Measurements from ENCODE around the gene LCE1B.

Gene LCE1B

DNA sequence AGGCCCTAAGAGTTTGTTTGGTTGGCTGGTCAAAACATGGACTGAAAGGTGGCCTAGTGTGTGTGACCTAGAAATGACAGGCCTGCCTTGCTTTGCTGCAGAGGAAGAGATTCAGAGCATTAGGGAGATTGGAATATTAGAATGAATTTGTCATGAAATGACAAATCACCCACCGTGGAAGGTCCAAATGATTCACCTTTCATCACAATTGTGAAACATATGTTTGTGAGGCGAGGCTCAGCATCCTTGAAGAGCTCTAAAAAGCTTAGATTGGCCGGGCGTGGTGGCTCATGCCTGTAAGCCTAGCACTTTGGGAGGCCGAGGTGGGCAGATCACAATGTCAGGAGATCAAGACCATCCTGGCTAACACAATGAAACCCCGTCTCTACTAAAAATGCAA, 5.5 kb downstream of the LCE1B start:
- H3K27ac ChIP-seq (ENCODE audit: low read depth, low read length): no peak overlapping the region
- no peaks in the 10 kb centered on the region for H3K79me2 ChIP-seq (ENCODE audit: insufficient read depth, low read length)
- no peaks in the 10 kb centered on the region for H3K9me2 ChIP-seq (replicated peaks; ENCODE audit: insufficient read depth, low read length)
- H3F3A ChIP-seq (ENCODE audit: insufficient read depth): no peaks in the 10 kb centered on the region
- H3K27me3 ChIP-seq (ENCODE audit: low read length): no peaks in the 10 kb centered on the region
- no peak overlapping the region for H3K4me2 ChIP-seq (ENCODE audit: low read depth, low read length, poor library complexity, severe bottlenecking)
- no peaks in the 10 kb centered on the region for H3K36me3 ChIP-seq (ENCODE audit: low read length)
- no peaks in the 10 kb centered on the region for H3K9me3 ChIP-seq (ENCODE audit: insufficient read depth, low read length)
- no peak overlapping the region for H2AFZ ChIP-seq (ENCODE audit: low read depth, low read length, severe bottlenecking)
- no peak overlapping the region for H3K9ac ChIP-seq (ENCODE audit: low read length)
- no peak overlapping the region for H3K4me3 ChIP-seq (ENCODE audit: insufficient read depth, low read length, poor library complexity, severe bottlenecking)
- no peaks in the 10 kb centered on the region for H4K20me1 ChIP-seq (ENCODE audit: low read depth, low read length)
- no peak for TF ChIP-seq EZH2phosphoT487 (conservative IDR thresholded peaks at IDR 0.05; ENCODE audit: low read length)
- TF ChIP-seq, protein P1, sequence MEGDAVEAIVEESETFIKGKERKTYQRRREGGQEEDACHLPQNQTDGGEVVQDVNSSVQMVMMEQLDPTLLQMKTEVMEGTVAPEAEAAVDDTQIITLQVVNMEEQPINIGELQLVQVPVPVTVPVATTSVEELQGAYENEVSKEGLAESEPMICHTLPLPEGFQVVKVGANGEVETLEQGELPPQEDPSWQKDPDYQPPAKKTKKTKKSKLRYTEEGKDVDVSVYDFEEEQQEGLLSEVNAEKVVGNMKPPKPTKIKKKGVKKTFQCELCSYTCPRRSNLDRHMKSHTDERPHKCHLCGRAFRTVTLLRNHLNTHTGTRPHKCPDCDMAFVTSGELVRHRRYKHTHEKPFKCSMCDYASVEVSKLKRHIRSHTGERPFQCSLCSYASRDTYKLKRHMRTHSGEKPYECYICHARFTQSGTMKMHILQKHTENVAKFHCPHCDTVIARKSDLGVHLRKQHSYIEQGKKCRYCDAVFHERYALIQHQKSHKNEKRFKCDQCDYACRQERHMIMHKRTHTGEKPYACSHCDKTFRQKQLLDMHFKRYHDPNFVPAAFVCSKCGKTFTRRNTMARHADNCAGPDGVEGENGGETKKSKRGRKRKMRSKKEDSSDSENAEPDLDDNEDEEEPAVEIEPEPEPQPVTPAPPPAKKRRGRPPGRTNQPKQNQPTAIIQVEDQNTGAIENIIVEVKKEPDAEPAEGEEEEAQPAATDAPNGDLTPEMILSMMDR (IDR thresholded peaks at IDR 0.05; ENCODE audit: insufficient read depth, low read length, poor library complexity, severe bottlenecking): no peak

- H3K79me2 ChIP-seq (ENCODE audit: insufficient read depth, low read length): no peaks in the 10 kb centered on the region
- H3K27me3 ChIP-seq (ENCODE audit: low read length): no peaks in the 10 kb centered on the region
- H3K4me2 ChIP-seq (ENCODE audit: low read depth, low read length, poor library complexity, severe bottlenecking): no peak overlapping the region
- no peak overlapping the region for H3K4me3 ChIP-seq (ENCODE audit: insufficient read depth, low read length, poor library complexity, severe bottlenecking)
- no peaks in the 10 kb centered on the region for H3F3A ChIP-seq (ENCODE audit: insufficient read depth)
- H3K27ac ChIP-seq (ENCODE audit: low read depth, low read length): no peak overlapping the region
- no peak overlapping the region for H3K9ac ChIP-seq (ENCODE audit: low read length)
- no peaks in the 10 kb centered on the region for H4K20me1 ChIP-seq (ENCODE audit: low read depth, low read length)
- TF ChIP-seq, protein P1 (IDR thresholded peaks at IDR 0.05; ENCODE audit: insufficient read depth, low read length, poor library complexity, severe bottlenecking): no peak
- TF ChIP-seq EZH2phosphoT487 (conservative IDR thresholded peaks at IDR 0.05; ENCODE audit: low read length): no peak
- no peak overlapping the region for H2AFZ ChIP-seq (ENCODE audit: low read depth, low read length, severe bottlenecking)
- no peaks in the 10 kb centered on the region for H3K9me2 ChIP-seq (replicated peaks; ENCODE audit: insufficient read depth, low read length)
- H3K36me3 ChIP-seq (ENCODE audit: low read length): no peaks in the 10 kb centered on the region
- H3K9me3 ChIP-seq (ENCODE audit: insufficient read depth, low read length): no peaks in the 10 kb centered on the region
Measured at GRCh38 chr1:152823294-152823693, 11.5 kb downstream of the LCE1B start.

DNA sequence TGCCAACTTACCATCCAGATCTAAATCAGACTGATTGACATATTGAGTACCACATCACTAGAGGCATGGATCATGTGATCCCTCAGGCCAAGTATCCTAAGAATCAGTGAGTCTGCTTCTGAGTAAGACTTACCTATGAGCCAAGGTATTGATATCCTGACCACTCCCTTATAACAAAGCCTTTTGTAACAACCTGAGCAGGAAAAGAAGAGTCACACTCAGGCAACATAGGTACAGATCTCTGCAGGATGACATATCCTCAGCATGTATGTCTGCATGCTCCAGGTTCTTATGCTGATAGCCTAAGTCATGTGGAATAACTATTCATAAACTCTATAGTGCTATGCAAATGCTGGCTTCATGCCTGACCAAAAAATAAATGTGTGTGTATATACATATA, 13.2 kb downstream of the LCE1B start:
- H3K4me3 ChIP-seq (ENCODE audit: insufficient read depth, low read length, poor library complexity, severe bottlenecking): no peak overlapping the region
- no peak overlapping the region for H3K9ac ChIP-seq (ENCODE audit: low read length)
- TF ChIP-seq, protein P1 (IDR thresholded peaks at IDR 0.05; ENCODE audit: insufficient read depth, low read length, poor library complexity, severe bottlenecking): no peak
- no peak for TF ChIP-seq EZH2phosphoT487 (conservative IDR thresholded peaks at IDR 0.05; ENCODE audit: low read length)
- no peak overlapping the region for H3K4me2 ChIP-seq (ENCODE audit: low read depth, low read length, poor library complexity, severe bottlenecking)
- H4K20me1 ChIP-seq (ENCODE audit: low read depth, low read length): no peaks in the 10 kb centered on the region
- H3K9me2 ChIP-seq (replicated peaks; ENCODE audit: insufficient read depth, low read length): no peaks in the 10 kb centered on the region
- no peaks in the 10 kb centered on the region for H3K79me2 ChIP-seq (ENCODE audit: insufficient read depth, low read length)
- H2AFZ ChIP-seq (ENCODE audit: low read depth, low read length, severe bottlenecking): no peak overlapping the region
- no peak overlapping the region for H3K27ac ChIP-seq (ENCODE audit: low read depth, low read length)
- H3K36me3 ChIP-seq (ENCODE audit: low read length): no peaks in the 10 kb centered on the region
- H3K9me3 ChIP-seq (ENCODE audit: insufficient read depth, low read length): no peaks in the 10 kb centered on the region
- no peaks in the 10 kb centered on the region for H3F3A ChIP-seq (ENCODE audit: insufficient read depth)
- no peaks in the 10 kb centered on the region for H3K27me3 ChIP-seq (ENCODE audit: low read length)

All from SU-DHL-6 (cell line).